Kidney capillary endothelial cell (primary cell): Measurements from ENCODE around the gene MOCOS.
"Not testable (repeated sequence)": the region's sequence is repeated elsewhere in the genome, so short reads cannot be mapped to it uniquely, and the experiment has no call there.

Experiments
- DNase-seq: peaks from one replicate; pipeline ENCODE4 v3.0.0-alpha.2; 2018; ENCODE audit warnings: low spot score

MOCOS gene

GRCh38 chr18:36200354-36200771, 13.1 kb downstream of the MOCOS start:
- no peak for DNase-seq

DNA sequence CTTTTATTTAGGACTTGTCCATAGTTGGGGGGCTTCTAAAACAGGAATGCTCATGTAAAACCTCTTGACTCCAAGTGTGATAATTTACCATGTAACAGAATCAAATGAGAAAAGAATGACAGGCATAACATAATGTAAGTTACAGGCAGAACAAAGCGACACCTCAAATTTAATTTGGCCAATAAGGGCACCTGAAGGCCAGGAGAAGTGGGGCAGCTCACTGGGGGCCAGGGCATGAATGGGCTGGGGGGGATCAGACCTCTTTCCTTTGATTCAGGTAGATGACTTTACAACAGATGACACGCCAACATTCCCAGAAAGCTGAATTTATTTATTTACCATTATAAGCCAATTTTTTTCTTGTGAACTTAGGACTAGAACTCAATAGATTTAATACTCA, 14.5 kb downstream of the MOCOS start:
- no peak for DNase-seq

- no peak for DNase-seq
Observed at GRCh38 chr18:36203360-36203895, 16.1 kb downstream of the MOCOS start.

DNA sequence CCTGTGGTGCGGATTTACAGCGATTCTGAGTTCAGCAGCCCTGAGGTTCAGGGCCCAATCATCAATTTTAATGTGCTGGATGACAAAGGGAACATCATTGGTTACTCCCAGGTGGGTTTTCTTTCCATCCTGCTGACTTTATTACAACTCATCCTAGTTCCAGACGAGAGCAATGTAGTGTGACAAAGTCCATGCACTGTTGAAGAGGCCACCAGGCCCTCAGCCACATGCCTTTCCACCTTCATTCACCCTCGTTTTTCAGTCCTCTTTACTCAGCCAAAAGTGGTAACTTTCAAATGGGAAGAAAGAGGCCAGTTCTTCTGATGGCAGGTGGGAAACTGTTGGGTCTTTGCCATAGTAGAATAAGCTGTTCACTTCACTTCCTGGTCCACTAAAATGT, 17.9 kb downstream of the MOCOS start:
- DNase-seq: no peak

DNA sequence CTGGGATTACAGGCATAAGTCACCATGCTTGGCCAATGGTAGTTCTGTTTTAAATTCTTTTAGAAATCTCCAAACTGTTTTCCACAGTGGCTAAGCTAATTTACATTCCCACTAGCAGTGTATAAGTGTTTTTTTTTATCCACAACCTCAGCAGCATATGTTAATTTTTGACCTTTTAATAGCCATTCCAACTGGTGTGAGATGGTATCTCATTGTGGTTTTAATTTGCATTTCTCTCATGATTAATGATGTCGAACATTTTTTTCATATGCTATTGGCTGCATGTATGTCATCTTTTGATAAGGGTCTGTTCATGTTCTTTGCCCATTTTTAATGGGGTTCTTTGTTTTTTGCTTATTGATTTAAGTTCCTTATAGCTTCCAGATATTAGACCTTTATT, 20.0 kb downstream of the MOCOS start:
- DNase-seq: no peak

DNA sequence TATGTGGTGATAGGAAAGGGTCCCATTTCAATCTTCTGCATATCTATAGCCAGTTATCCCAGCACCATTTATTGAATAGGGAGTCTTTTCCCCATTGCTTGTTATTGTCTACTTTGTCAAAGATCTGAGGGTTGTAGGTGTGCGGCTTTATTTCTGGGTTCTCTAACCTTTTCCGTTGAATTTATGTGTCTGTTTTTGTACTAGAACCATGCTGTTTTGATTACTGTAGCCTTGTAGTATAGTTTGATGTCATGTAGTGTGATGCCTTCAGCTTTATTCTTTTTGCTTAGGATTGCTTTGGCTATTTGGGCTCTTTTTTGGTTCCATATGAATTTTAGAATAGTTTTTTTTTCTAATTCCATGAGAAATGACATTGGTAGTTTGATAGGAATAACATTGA, 20.7 kb downstream of the MOCOS start:
- DNase-seq: not testable (repeated sequence)

GRCh38 chr18:36211612-36212065, 24.3 kb downstream of the MOCOS start:
- no peak for DNase-seq

DNA sequence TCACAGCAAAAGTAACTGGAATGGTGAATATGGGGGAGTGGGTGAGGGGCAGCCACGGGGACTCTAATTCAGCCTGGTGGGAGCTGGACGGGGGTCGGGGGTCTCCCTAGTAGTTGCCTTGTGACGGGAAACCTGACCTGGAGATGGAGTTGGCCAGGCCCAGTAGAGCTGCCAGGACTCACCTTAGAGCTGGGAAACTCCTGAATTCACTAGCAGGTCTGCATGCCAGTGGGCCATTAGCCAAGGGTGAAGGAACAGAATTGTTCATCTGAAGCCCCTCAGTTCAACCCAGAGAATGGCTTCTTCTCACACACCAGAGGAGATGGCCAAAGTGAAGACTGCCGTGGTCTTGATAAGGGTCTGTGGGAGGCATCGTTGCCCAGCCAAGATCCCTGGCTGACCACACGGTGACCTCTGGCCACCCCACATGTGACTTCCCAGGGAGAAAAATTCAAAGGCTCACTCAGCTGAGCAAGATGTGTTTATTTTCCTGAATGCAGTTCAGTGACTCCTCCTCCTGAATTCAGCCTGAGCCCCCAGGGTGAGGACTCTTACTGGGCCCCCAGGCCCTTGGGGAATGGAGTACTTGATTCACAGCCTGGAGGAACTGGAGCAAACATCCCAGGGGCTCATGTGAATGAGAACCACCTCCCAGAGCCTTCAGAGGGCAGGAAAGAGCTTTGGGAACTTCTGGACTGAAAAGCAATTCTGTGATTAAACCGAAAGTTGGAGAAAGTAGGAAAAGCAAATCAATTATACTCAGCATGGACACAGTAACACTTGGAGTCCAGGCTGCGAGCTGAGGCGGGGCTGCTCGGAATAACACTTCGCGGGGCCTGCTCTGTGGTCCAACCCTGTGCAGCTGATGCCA, 25.2 kb downstream of the MOCOS start:
- DNase-seq: no peak

DNA sequence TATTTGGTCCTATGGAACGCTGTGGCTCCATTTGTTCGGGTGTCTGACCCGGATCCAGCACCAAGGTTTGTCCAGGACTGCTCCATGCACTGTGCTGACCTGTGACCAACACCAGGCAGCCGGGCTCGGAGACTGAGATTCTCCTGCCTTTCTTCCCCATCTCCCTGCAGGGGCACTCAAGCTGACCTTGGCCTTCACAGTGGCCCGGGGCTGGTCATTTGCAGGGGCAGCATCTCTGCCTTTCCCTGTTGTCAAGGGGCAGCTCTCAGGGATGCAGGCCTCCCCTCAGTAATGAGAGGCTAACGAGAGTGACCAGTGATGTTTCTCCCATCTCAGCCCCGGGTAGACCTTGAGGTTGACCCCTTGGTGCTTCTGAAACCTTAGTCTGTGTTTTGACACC, 27.5 kb downstream of the MOCOS start:
- DNase-seq: no peak

- no peak for DNase-seq
Observed at GRCh38 chr18:36215577-36215976, 28.3 kb downstream of the MOCOS start.

- DNase-seq: no peak
Observed at GRCh38 chr18:36217348-36217747, 30.1 kb downstream of the MOCOS start.

GRCh38 chr18:36229188-36229587, 41.9 kb downstream of the MOCOS start:
- DNase-seq: no peak

DNA sequence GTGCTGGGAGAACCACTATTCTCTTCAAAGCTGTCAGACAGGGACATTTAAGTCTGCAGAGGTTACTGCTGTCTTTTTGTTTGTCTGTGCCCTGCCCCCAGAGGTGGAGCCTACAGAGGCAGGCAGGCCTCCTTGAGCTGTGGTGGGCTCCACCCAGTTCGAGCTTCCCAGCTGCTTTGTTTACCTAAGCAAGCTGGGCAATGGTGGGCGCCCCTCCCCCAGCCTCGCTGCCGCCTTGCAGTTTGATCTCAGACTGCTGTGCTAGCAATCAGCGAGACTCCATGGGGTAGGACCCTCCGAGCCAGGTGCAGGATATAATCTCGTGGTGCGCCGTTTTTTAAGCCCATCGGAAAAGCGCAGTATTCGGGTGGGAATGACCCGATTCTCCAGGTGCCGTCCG, 53.2 kb downstream of the MOCOS start:
- DNase-seq: not testable (repeated sequence)

- DNase-seq: no peak
Observed at GRCh38 chr18:36241831-36242230, 54.5 kb downstream of the MOCOS start.

DNA sequence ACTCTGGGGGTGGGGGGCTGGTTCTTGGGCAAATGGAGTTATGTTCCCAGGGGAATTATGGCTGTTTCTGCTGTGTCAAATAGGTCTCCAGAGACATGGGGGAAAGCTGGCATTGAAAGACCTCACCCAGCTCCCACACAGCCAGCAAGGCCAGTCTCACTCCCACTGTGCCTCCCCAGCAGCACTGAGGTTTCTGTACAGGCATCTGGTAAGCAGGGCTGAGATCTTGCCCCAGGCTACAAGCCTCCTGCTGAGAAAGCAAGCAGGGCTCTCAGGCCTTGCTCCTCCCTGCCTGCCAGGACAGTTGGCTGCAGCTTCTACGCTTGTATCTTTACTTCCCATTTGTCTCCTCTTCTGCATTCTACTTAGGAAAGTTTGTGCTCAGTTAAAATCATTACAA, 59.7 kb downstream of the MOCOS start:
- DNase-seq: no peak

- DNase-seq: no peak
Observed at GRCh38 chr18:36249392-36249791, 62.1 kb downstream of the MOCOS start.

GRCh38 chr18:36250827-36251226, 63.5 kb downstream of the MOCOS start:
- DNase-seq: no peak

DNA sequence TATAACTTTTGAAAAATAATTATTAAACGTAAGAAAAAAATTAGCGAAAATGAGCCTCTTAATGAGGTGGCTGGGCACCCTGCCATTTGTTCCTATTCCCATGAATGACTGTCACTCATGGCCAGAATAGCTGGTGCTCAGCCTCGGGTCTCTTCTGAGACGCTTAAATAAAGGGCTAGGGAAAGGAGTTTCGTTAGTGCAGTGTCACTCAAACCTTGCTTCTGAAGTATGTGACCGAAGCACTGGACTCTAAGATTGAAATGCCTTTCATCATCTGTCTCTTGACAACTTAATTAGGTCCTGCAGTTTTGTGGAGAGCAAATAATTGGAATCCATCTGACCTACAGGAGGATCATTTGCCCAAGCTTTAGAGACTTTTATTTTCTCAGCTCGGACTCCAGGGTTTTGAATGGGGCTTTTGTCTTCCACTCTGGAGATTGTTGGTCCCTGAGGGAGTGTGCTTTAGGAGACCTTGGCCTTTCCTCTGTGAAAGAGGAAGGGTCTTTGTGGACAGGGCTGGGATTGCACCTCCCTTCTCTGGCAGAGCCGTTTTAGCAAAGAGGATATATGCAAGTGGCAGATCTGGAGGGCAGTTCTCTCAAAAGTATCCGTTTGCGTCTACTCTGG, 67.9 kb downstream of the MOCOS start:
- no peak for DNase-seq

DNA sequence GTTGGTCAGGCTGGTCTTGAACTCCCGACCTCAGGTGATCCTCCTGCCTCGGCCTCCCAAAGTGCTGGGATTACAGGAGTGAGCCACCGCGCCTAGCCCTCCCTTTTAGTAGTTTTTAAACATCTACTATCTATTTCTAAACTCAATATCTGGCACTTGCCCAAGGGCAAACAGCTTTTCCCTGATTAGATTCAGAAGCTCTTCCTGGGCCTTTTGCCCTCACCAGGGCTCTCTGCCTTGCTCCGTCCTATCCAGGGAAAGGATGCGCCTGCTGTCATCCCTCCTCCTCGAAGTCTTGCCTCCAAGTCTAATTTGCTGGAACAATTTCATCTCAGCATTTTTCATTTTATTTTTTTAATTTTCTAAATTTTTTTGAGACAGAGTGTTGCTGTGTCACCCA, 68.8 kb downstream of the MOCOS start:
- no peak for DNase-seq

DNA sequence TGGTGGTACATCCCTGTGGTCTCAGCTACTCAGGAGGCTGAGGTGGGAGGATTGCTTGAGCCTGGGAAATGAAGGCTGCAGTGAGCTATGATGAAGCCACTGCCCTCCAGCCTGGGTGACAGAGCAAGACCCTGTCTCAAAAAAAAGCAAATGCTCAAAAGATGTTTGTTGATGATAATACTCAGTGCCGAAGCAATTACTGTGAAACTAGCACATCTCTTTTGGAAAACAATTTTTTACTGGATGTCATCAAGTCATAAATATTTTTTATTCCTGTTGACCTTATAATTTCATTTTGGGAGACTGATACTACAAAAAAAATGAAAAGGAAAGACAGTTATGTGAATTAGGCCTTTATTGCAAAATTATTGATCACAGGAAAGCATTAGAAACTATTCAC, 75.7 kb downstream of the MOCOS start:
- no peak for DNase-seq

DNA sequence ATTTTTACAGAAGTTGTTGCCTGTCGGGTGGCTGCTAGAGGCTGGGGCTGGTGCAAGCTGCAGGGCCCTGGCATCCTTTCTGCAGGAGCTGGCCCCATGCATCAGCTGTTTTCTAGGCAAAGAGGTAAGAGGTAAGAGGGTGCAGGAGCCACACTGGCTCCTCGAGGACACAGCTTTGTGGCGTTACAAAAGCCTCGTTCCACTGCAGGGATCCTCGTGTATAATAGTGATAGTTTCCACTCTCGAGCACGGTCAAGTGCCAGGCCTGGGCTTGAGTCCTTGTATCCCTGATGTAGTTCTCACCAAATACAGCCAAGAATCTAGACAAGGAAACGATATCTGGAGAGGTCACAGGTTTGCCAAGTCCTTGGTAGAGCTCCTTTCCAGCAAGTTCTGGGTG, 77.0 kb downstream of the MOCOS start:
- DNase-seq: no peak

GRCh38 chr18:36265015-36265414, 77.7 kb downstream of the MOCOS start:
- DNase-seq: no peak

GRCh38 chr18:36269157-36269556, 81.9 kb downstream of the MOCOS start:
- DNase-seq: no peak
